Upper lobe of left lung (tissue), 6 donors: ENCODE data around the gene ADIPOR1. TPM values are rescaled to one million over a fixed set of nuclear protein-coding genes. Genes with fewer than 3 reads are reported as not detected.
"Not testable (repeated sequence)": the region's sequence is repeated elsewhere in the genome, so short reads cannot be mapped to it uniquely, and the experiment has no call there.

Source experiments
- ATAC-seq, 2 donors: fragments of 200-7000 bp; cut with Tn5 transposase; one replicate each; pipeline ENCODE4 v1.9.1; 2022; ENCODE audit warnings: mild to moderate bottlenecking in 2 of 2, moderate library complexity in 2 of 2; ENCODE audit not compliant: low FRiP score in 2 of 2
- DNase-seq, 2 donors: peaks; one replicate each; pipeline ENCODE4 v3.0.0-alpha.2; 2019 to 2020
- H3K27ac ChIP-seq, 4 donors: fragments of 200-600 bp; sonication (generic); one replicate each; pipeline ENCODE4 v1.5.1; 2016 to 2019
- H3K27me3 ChIP-seq, 4 donors: fragments of 200-600 bp; sonication (generic); one replicate each; pipeline ENCODE4 v1.5.1; 2017 to 2019
- H3K36me3 ChIP-seq, 4 donors: fragments of 200-600 bp; sonication (generic); one replicate each; pipeline ENCODE4 v1.5.1; 2016 to 2019
- H3K4me1 ChIP-seq, 4 donors: fragments of 200-600 bp; sonication (generic); one replicate each; pipeline ENCODE4 v1.5.1; 2018 to 2019
- H3K4me3 ChIP-seq, 4 donors: fragments of 200-600 bp; sonication (generic); one replicate each; pipeline ENCODE4 v1.5.1; 2017 to 2019; ENCODE audit warnings: mild to moderate bottlenecking in 2 of 4, moderate library complexity in 1 of 4
- H3K9me3 ChIP-seq, 4 donors: fragments of 200-600 bp; sonication (generic); one replicate each; pipeline ENCODE4 v1.5.1; 2018 to 2019
- EP300 ChIP-seq, 4 donors: sonication (generic); formaldehyde crosslinking; IDR thresholded peaks; one replicate each; pipeline ENCODE4 v1.5.1; 2017; ENCODE audit warnings: antibody characterized with exemption in 4 of 4, control low read depth in 2 of 4
- POLR2A ChIP-seq, 4 donors: fragments of 450-650 bp; IDR thresholded peaks; one replicate each; pipeline ENCODE4 v1.5.1; 2016 to 2017; ENCODE audit warnings: antibody characterized with exemption in 4 of 4, mild to moderate bottlenecking in 2 of 4
- POLR2AphosphoS5 ChIP-seq, 2 donors: sonication (generic); formaldehyde crosslinking; IDR thresholded peaks; one replicate each; pipeline ENCODE4 v1.5.1; 2017; ENCODE audit warnings: antibody characterized with exemption in 2 of 2
- WGBS, 2 donors: methylation state at CpG; one replicate each; pipeline ENCODE4 v1.1.5; 2017 to 2018; 5-methylcytosine and 5-hydroxymethylcytosine counted together
- total RNA-seq, 6 donors: library from RNA; depleted of rRNA in 4 of 6; stranded (reverse); fragments of >200 nt in 4 of 6; gene quantifications; one replicate each; pipeline versions ENCODE4 v1.1.0 to v1.2.1, GENCODE V29; 2016 to 2021
- TF ChIP-seq, protein P1 (sequence below), 6 experiments: fragments of 450-650 bp in 4 of 6; fragments of 200-600 bp in 2 of 6; sonication (generic) in 2 of 6; IDR thresholded peaks; one replicate each; pipeline ENCODE4 v1.5.1; 2016 to 2019; ENCODE audit warnings: antibody characterized with exemption in 6 of 6
- donor health status: DM: no; HTN: no; CAD: no; lungs with moderate emphysema.
- donor health status: DM: no; HTN: yes; CAD: no; lungs with severe emphysema.

The ADIPOR1 gene
- total RNA-seq, 6 donors from 2014 or later: 57.6 to 157 (median 125) TPM

DNA sequence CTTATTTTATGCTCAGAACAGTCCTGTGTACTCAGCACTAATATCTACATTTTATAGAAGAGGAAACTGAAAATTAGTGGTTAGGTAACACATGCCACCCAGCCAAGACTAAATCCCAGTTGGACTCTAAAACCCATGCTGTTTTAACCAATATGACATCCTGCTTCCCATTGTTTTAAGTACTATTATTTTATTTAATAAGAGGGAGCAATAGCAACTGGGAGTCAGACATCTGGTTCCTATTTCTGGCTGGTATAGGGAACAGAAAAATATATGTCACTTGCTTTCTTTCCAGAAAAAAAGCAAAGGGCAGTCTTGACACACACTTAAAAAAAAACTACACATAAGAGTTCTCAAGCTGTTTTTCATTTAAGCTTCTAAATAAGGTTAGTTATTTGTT lies 43.0 kb downstream of the ADIPOR1 start:
- DNase-seq (no peak), ATAC-seq (no peak)
- no peaks in the 10 kb centered on the region for H3K4me1 ChIP-seq
- TF ChIP-seq POLR2AphosphoS5 (IDR thresholded peaks at IDR 0.05): no peak
- TF ChIP-seq EP300 (IDR thresholded peaks at IDR 0.05): no peak
- TF ChIP-seq, protein P1, sequence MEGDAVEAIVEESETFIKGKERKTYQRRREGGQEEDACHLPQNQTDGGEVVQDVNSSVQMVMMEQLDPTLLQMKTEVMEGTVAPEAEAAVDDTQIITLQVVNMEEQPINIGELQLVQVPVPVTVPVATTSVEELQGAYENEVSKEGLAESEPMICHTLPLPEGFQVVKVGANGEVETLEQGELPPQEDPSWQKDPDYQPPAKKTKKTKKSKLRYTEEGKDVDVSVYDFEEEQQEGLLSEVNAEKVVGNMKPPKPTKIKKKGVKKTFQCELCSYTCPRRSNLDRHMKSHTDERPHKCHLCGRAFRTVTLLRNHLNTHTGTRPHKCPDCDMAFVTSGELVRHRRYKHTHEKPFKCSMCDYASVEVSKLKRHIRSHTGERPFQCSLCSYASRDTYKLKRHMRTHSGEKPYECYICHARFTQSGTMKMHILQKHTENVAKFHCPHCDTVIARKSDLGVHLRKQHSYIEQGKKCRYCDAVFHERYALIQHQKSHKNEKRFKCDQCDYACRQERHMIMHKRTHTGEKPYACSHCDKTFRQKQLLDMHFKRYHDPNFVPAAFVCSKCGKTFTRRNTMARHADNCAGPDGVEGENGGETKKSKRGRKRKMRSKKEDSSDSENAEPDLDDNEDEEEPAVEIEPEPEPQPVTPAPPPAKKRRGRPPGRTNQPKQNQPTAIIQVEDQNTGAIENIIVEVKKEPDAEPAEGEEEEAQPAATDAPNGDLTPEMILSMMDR (IDR thresholded peaks at IDR 0.05): no peak
- no peak for TF ChIP-seq POLR2A (IDR thresholded peaks at IDR 0.05)
- no peaks in the 10 kb centered on the region for H3K9me3 ChIP-seq
- H3K27me3 ChIP-seq: no peaks in the 10 kb centered on the region
- H3K36me3 ChIP-seq: peaks cover 14 to 97% (median 73%) of the 10 kb centered on the region in 4 donors
- H3K27ac ChIP-seq: no peak overlapping the region
- no peak overlapping the region for H3K4me3 ChIP-seq

- not testable (repeated sequence) for H3K4me3 ChIP-seq, H3K4me1 ChIP-seq, ATAC-seq, H3K27me3 ChIP-seq, H3K9me3 ChIP-seq, H3K27ac ChIP-seq, DNase-seq
- WGBS, 2 donors: 85 to 88% methylated on average over 4 of the region's 4 CpGs
- peaks cover 26 to 100% (median 77%) of the 10 kb centered on the region in 4 donors for H3K36me3 ChIP-seq
Observed at GRCh38 chr1:202912476-202912875, 45.6 kb downstream of the ADIPOR1 start.

GRCh38 chr1:202909494-202909893 lies 48.6 kb downstream of the ADIPOR1 start:
- WGBS, 2 donors: 89 to 100% methylated on average over 1 of the region's 1 CpG
- TF ChIP-seq, protein P1 (IDR thresholded peaks at IDR 0.05): no peak
- DNase-seq: no peak
- ATAC-seq: no peak
- H3K4me3 ChIP-seq: no peak overlapping the region
- H3K36me3 ChIP-seq: peaks cover 26 to 96% (median 65%) of the 10 kb centered on the region in 4 donors
- H3K27ac ChIP-seq: no peak overlapping the region
- H3K4me1 ChIP-seq: no peaks in the 10 kb centered on the region
- no peaks in the 10 kb centered on the region for H3K27me3 ChIP-seq
- H3K9me3 ChIP-seq: no peaks in the 10 kb centered on the region

DNA sequence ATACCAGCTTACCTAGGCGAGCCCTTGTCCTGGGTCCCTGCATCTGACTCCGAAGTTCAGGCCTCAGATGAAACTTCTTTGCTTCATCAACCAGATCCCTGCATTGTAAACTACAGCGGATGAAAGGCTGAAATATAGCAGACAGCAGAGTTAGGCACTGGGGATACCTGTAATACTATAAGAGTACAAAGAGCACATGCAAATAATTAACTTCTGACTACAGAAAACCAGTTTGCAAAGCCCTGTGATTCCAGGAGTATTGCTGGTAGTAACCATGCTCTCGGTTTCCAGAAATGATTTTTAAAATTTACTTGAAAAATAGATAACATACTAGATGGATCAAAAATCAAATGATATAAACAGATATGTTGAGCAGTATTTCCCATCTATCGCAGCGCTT lies 49.1 kb downstream of the ADIPOR1 start:
- H3K4me1 ChIP-seq: no peaks in the 10 kb centered on the region
- TF ChIP-seq, protein P1 (IDR thresholded peaks at IDR 0.05): no peak
- no peak for TF ChIP-seq EP300 (IDR thresholded peaks at IDR 0.05)
- no peak for TF ChIP-seq POLR2AphosphoS5 (IDR thresholded peaks at IDR 0.05)
- no peak for TF ChIP-seq POLR2A (IDR thresholded peaks at IDR 0.05)
- H3K27me3 ChIP-seq: no peaks in the 10 kb centered on the region
- no peaks in the 10 kb centered on the region for H3K9me3 ChIP-seq
- H3K27ac ChIP-seq: no peak overlapping the region
- no peak for DNase-seq
- ATAC-seq: no peak
- peaks cover 26 to 96% (median 62%) of the 10 kb centered on the region in 4 donors for H3K36me3 ChIP-seq
- no peak overlapping the region for H3K4me3 ChIP-seq
- WGBS, 2 donors: 94 to 95% methylated on average over 6 of the region's 6 CpGs

DNA sequence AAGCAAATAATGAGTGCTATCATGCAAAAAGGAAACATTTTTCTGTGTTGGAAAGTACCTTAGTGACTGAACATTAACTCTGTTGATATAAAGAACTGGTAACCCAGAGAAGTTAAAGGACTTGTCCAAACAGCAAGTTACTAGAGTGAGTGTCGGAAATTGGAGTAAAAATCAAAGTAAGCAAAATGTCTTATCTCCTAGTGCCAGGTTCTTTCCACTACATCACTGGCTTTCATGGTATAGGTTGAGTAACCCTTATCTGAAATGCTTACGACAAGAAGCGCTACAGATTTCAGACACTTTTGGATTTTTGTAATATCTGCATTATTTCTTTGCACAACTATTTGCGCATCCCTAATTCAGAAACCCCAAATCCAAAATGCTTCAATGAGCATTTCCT lies 52.8 kb downstream of the ADIPOR1 start:
- H3K36me3 ChIP-seq: peaks cover 19 to 91% (median 48%) of the 10 kb centered on the region in 4 donors
- H3K4me3 ChIP-seq: no peak overlapping the region
- ATAC-seq: no peak
- H3K9me3 ChIP-seq: no peaks in the 10 kb centered on the region
- no peak overlapping the region for H3K27ac ChIP-seq
- H3K4me1 ChIP-seq: no peaks in the 10 kb centered on the region
- WGBS, 2 donors: 65 to 77% methylated on average over 4 of the region's 4 CpGs
- TF ChIP-seq POLR2AphosphoS5 (IDR thresholded peaks at IDR 0.05): no peak
- TF ChIP-seq POLR2A (IDR thresholded peaks at IDR 0.05): no peak
- TF ChIP-seq, protein P1 (IDR thresholded peaks at IDR 0.05): no peak
- no peak for TF ChIP-seq EP300 (IDR thresholded peaks at IDR 0.05)
- DNase-seq: no peak
- H3K27me3 ChIP-seq: no peaks in the 10 kb centered on the region

- H3K27ac ChIP-seq, H3K4me1 ChIP-seq, H3K9me3 ChIP-seq, ATAC-seq, H3K4me3 ChIP-seq, DNase-seq, H3K27me3 ChIP-seq: not testable (repeated sequence)
- H3K36me3 ChIP-seq: peaks cover 9 to 89% (median 42%) of the 10 kb centered on the region in 4 donors
- 94 to 95% methylated on average over 5 of the region's 5 CpGs for WGBS, 2 donors
Observed at GRCh38 chr1:202903808-202904207, 54.3 kb downstream of the ADIPOR1 start.
